CD4-positive, alpha-beta T cell treated with Interleukin-6 for 4 hours (primary cell): Measurements from ENCODE around the gene KLK13.

Source experiments
- DNase-seq: peaks from one replicate; pipeline ENCODE4 v3.0.0-alpha.2; 2020; ENCODE audit warnings: mixed read lengths

Gene KLK13

GRCh38 chr19:51091895-51092873 lies 27.3 kb upstream of the KLK13 start:
- DNase-seq: no peak

- DNase-seq: no peak
Measured at GRCh38 chr19:51091126-51091525, 26.2 kb upstream of the KLK13 start.

GRCh38 chr19:51090471-51090870 lies 25.6 kb upstream of the KLK13 start:
- no peak for DNase-seq

- DNase-seq: no peak
Measured at GRCh38 chr19:51089786-51090185, 24.9 kb upstream of the KLK13 start.

- DNase-seq: no peak
Measured at GRCh38 chr19:51086153-51086850, 21.4 kb upstream of the KLK13 start.

GRCh38 chr19:51084505-51084904 lies 19.6 kb upstream of the KLK13 start:
- DNase-seq: no peak

GRCh38 chr19:51083783-51084182 lies 18.9 kb upstream of the KLK13 start:
- DNase-seq: no peak

GRCh38 chr19:51083181-51083580 lies 18.3 kb upstream of the KLK13 start:
- DNase-seq: no peak

GRCh38 chr19:51082611-51083010 lies 17.7 kb upstream of the KLK13 start, which contains the start of gene KLK14:
Gene KLK14, minus strand, starts transcription at chr19:51082887. Its CDS starts 273 bp downstream, at chr19:51082614.
- DNase-seq: no peak

GRCh38 chr19:51081476-51081875 lies 16.6 kb upstream of the KLK13 start:
- no peak for DNase-seq

GRCh38 chr19:51079481-51080110 lies 14.7 kb upstream of the KLK13 start:
- DNase-seq: no peak

GRCh38 chr19:51078731-51079130 lies 13.8 kb upstream of the KLK13 start:
- DNase-seq: no peak

- DNase-seq: no peak
Measured at GRCh38 chr19:51078104-51078503, 13.2 kb upstream of the KLK13 start.

GRCh38 chr19:51076631-51077213 lies 11.8 kb upstream of the KLK13 start:
- no peak for DNase-seq

GRCh38 chr19:51075998-51076397 lies 11.1 kb upstream of the KLK13 start:
- DNase-seq: no peak

GRCh38 chr19:51071095-51071405 lies 6.2 kb upstream of the KLK13 start:
- no peak for DNase-seq

GRCh38 chr19:51070334-51071094 lies 5.6 kb upstream of the KLK13 start:
- no peak for DNase-seq

- DNase-seq: no peak
Measured at GRCh38 chr19:51066393-51067186, 1.7 kb upstream of the KLK13 start.

GRCh38 chr19:51065221-51065960 lies 499 bp upstream of the KLK13 start:
- DNase-seq: no peak

GRCh38 chr19:51063664-51064063 lies 1.2 kb downstream of the KLK13 start:
- no peak for DNase-seq

GRCh38 chr19:51060973-51061372 lies 3.9 kb downstream of the KLK13 start:
- no peak for DNase-seq
